Left kidney (tissue), 2 donors: ENCODE results near the gene CLCF1. TPM values are rescaled to one million over a fixed set of nuclear protein-coding genes. Genes with fewer than 3 reads are reported as not detected.
"Not testable (repeated sequence)": the region's sequence is repeated elsewhere in the genome, so short reads cannot be mapped to it uniquely, and the experiment has no call there.

Experiments
- DNase-seq: peaks from one replicate; pipeline ENCODE4 v3.0.0-alpha.2; 2013
- polyA plus RNA-seq: library from polyadenylated mRNA; unstranded; fragments of 120-200 nt; gene quantifications from one replicate; pipeline ENCODE4 v1.2.1, GENCODE V29; 2013; ENCODE audit not compliant: insufficient read length

Gene CLCF1
- polyA plus RNA-seq, 1 donor = 7.0 TPM

- DNase-seq = no peak
These were observed 51.3 kb downstream of the CLCF1 start for GRCh38 chr11:67322049-67322448.

GRCh38 chr11:67321313-67321871, 52.0 kb downstream of the CLCF1 start:
- no peak for DNase-seq

- DNase-seq = no peak
These were observed 52.7 kb downstream of the CLCF1 start for GRCh38 chr11:67320691-67321090.

- DNase-seq = no peak
These were observed 53.4 kb downstream of the CLCF1 start for GRCh38 chr11:67320011-67320410.

GRCh38 chr11:67318876-67319275, 54.5 kb downstream of the CLCF1 start:
- not testable (repeated sequence) for DNase-seq

- DNase-seq = no peak
These were observed 55.4 kb downstream of the CLCF1 start for GRCh38 chr11:67317888-67318555.

- peak; percentile 99 for DNase-seq
These were observed 56.1 kb downstream of the CLCF1 start for GRCh38 chr11:67317205-67317887.

GRCh38 chr11:67316882-67317204, 56.6 kb downstream of the CLCF1 start:
- no peak for DNase-seq

GRCh38 chr11:67315325-67315909, 58.0 kb downstream of the CLCF1 start:
- DNase-seq = no peak

- no peak for DNase-seq
These were observed 59.2 kb downstream of the CLCF1 start for GRCh38 chr11:67314218-67314617.

Other genes starting within 250 kb of the CLCF1 start
- 52.4 TPM for gene GRK2, start 107.1 kb downstream of the CLCF1 start, polyA plus RNA-seq
- 35.5 TPM for gene ANKRD13D, start 84.3 kb downstream of the CLCF1 start, polyA plus RNA-seq
- 22.8 TPM for gene SSH3, start 70.1 kb downstream of the CLCF1 start, polyA plus RNA-seq
- 25.2 TPM for gene POLD4, start 20.1 kb downstream of the CLCF1 start, polyA plus RNA-seq
- gene RAD9A, start 18.4 kb upstream of the CLCF1 start, polyA plus RNA-seq = 29.6 TPM
- 154 TPM for gene PPP1CA, start 28.3 kb upstream of the CLCF1 start, polyA plus RNA-seq
- 8.2 TPM for gene TBC1D10C, start 30.5 kb upstream of the CLCF1 start, polyA plus RNA-seq
- 4.4 TPM for gene CARNS1, start 42.1 kb upstream of the CLCF1 start, polyA plus RNA-seq
- gene RPS6KB2, start 54.9 kb upstream of the CLCF1 start, polyA plus RNA-seq = 40.4 TPM
- 2.6 TPM for gene PTPRCAP, start 64.1 kb upstream of the CLCF1 start, polyA plus RNA-seq
- gene CORO1B, start 69.9 kb upstream of the CLCF1 start, polyA plus RNA-seq = 55.3 TPM
- gene GPR152, start 79.1 kb upstream of the CLCF1 start, polyA plus RNA-seq = not detected
- 1.0 TPM for gene CABP4, start 81.8 kb upstream of the CLCF1 start, polyA plus RNA-seq
- gene TMEM134, start 95.7 kb upstream of the CLCF1 start, polyA plus RNA-seq = 39.4 TPM
- 51.8 TPM for gene AIP, start 109.4 kb upstream of the CLCF1 start, polyA plus RNA-seq
- 28.6 TPM for gene PITPNM1, start 131.8 kb upstream of the CLCF1 start, polyA plus RNA-seq
- gene CDK2AP2, start 134.6 kb upstream of the CLCF1 start, polyA plus RNA-seq = 32.8 TPM
- gene CABP2, start 149.8 kb upstream of the CLCF1 start, polyA plus RNA-seq = 0.35 TPM
- gene GSTP1, start 210.2 kb upstream of the CLCF1 start, polyA plus RNA-seq = 672 TPM
- gene NDUFV1, start 233.3 kb upstream of the CLCF1 start, polyA plus RNA-seq = 209 TPM